Measurements from ENCODE around the gene SCD5. TPM values are rescaled to one million over a fixed set of nuclear protein-coding genes. Genes with fewer than 3 reads are reported as not detected.

SCD5 gene
- total RNA-seq, 4 donors from 2014 or later: 27.6 to 79.3 (median 55.3) TPM

- Histone ChIP-seq H3K36me3 (peaks cover 0 to 26% (median 0%) of the 10 kb centered on the region in 3 donors), H3K27me3 (no peaks in the 10 kb centered on the region)
- 88 to 96% methylated on average over 2 of the region's 2 CpGs for WGBS, 2 donors
These were observed 160.1 kb downstream of the SCD5 start for GRCh38 chr4:82638479-82638878.

DNA sequence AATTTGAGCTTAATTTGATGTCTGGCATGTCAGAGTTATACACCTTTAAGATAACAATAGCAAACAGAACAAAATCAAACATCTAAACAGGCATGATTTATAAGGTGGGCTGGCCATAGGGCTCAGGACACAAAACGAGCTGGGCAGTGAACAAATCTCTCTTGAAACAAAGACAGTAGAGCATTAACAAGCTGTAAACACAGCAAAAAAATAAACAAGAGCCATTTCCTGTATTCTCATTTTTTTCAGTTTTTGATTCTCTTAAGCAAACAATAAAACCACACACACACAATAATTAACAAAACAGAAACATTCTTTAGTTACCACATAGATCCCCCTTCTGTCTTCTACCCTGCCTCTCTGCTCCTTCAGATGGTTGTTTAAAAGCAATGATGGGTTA lies 168.5 kb downstream of the SCD5 start:
- DNase-seq (ENCODE audit: low spot score in 2 of 2): no peak
- peaks cover 0 to 10% (median 0%) of the 10 kb centered on the region in 4 donors for H3K4me1 ChIP-seq
- no peaks in the 10 kb centered on the region for H3K9me3 ChIP-seq
- TF ChIP-seq CTCF (IDR thresholded peaks at IDR 0.05) (no peak), POLR2A (IDR thresholded peaks at IDR 0.05) (no peak), EP300 (IDR thresholded peaks at IDR 0.05) (no peak)
- 32 to 37% methylated on average over 1 of the region's 1 CpG for WGBS, 2 donors
- peak overlapping the region in 1 of 4 donors; percentile 30 for H3K27ac ChIP-seq
- no peak overlapping the region for H3K4me3 ChIP-seq
- H3K27me3 ChIP-seq: no peaks in the 10 kb centered on the region
- H3K36me3 ChIP-seq: peaks cover 0 to 17% (median 0%) of the 10 kb centered on the region in 3 donors

More at GRCh38 chr4:82638479-82638878, 160.1 kb downstream of the SCD5 start:
- Histone ChIP-seq H3K4me1 (peaks cover 0 to 14% (median 0%) of the 10 kb centered on the region in 4 donors), H3K27ac (no peak overlapping the region), H3K4me3 (no peak overlapping the region), H3K9me3 (no peaks in the 10 kb centered on the region)
- DNase-seq (ENCODE audit: low spot score in 2 of 2): no peak
- TF ChIP-seq CTCF (IDR thresholded peaks at IDR 0.05): no peak
- TF ChIP-seq EP300 (IDR thresholded peaks at IDR 0.05): no peak
- TF ChIP-seq POLR2A (IDR thresholded peaks at IDR 0.05): no peak

DNA sequence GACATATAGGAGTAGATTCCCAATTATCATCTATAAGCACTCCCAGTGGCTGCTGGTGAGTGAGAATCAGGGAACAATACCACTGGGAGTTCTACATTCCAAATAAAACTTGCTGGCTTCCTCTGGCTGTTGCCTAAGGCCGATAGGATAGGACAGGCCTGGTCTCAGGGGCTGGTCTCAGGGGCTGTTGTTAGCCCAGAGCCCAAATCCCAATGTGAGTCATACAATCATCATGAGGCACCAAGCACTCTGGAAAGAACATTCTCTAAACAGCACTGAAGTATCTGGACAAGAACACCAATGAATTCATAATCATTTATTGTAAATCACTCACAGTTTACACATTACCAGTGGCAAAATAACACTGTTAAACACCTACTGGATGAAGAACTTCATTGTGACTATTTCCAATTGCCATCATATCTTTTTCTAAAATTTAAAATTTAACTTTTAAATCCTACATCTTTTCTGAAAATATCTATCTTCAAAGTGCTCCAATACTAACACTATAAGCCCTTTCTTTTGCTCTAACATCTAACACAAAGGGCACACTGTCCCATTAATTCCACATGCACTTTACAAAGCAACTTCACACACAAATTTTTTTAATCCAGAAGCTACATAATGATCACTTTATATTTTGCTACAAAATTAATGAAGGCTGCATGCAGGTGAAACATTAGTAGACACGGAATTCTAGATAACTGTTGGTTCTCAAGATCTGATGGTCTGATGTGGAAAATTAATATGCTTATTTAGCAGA lies 169.2 kb downstream of the SCD5 start:
- DNase-seq (ENCODE audit: low spot score in 2 of 2): no peak
- TF ChIP-seq CTCF (IDR thresholded peaks at IDR 0.05): no peak
- no peak for TF ChIP-seq POLR2A (IDR thresholded peaks at IDR 0.05)
- no peak for TF ChIP-seq EP300 (IDR thresholded peaks at IDR 0.05)
- Histone ChIP-seq H3K9me3 (no peaks in the 10 kb centered on the region), H3K36me3 (peaks cover 0 to 10% (median 0%) of the 10 kb centered on the region in 3 donors), H3K27me3 (no peaks in the 10 kb centered on the region), H3K27ac (peak overlapping the region in 2 of 4 donors; percentile 9 to 77), H3K4me1 (peaks cover 0 to 10% (median 0%) of the 10 kb centered on the region in 4 donors), H3K4me3 (no peak overlapping the region)
- WGBS, 2 donors: 31 to 41% methylated on average over 2 of the region's 2 CpGs

GRCh38 chr4:82626251-82626868 lies 172.2 kb downstream of the SCD5 start:
- TF ChIP-seq EP300 (IDR thresholded peaks at IDR 0.05) (no peak), POLR2A (IDR thresholded peaks at IDR 0.05) (no peak), CTCF (IDR thresholded peaks at IDR 0.05) (no peak)
- 62 to 64% methylated on average over 9 of the region's 9 CpGs for WGBS, 2 donors
- DNase-seq (ENCODE audit: low spot score in 2 of 2): no peak
- no peaks in the 10 kb centered on the region for H3K9me3 ChIP-seq
- no peaks in the 10 kb centered on the region for H3K36me3 ChIP-seq
- peaks cover 0 to 16% (median 0%) of the 10 kb centered on the region in 4 donors for H3K4me1 ChIP-seq
- H3K4me3 ChIP-seq: no peak overlapping the region
- no peak overlapping the region for H3K27ac ChIP-seq
- H3K27me3 ChIP-seq: no peaks in the 10 kb centered on the region

GRCh38 chr4:82624819-82625218 lies 173.8 kb downstream of the SCD5 start:
- no peak overlapping the region for H3K27ac ChIP-seq
- H3K36me3 ChIP-seq: no peaks in the 10 kb centered on the region
- H3K9me3 ChIP-seq: no peaks in the 10 kb centered on the region
- H3K27me3 ChIP-seq: no peaks in the 10 kb centered on the region
- no peak for DNase-seq (ENCODE audit: low spot score in 2 of 2)
- 89 to 93% methylated on average over 4 of the region's 4 CpGs for WGBS, 2 donors
- H3K4me1 ChIP-seq: peaks cover 0 to 14% (median 0%) of the 10 kb centered on the region in 4 donors
- no peak for TF ChIP-seq EP300 (IDR thresholded peaks at IDR 0.05)
- TF ChIP-seq POLR2A (IDR thresholded peaks at IDR 0.05): no peak
- TF ChIP-seq CTCF (IDR thresholded peaks at IDR 0.05): no peak
- no peak overlapping the region for H3K4me3 ChIP-seq

All from tibial nerve (tissue), 4 donors.